Omental fat pad (tissue), 4 donors: Measurements from ENCODE around the gene WDR88. TPM values are rescaled to one million over a fixed set of nuclear protein-coding genes. Genes with fewer than 3 reads are reported as not detected.
"Not testable (repeated sequence)": the region's sequence is repeated elsewhere in the genome, so short reads cannot be mapped to it uniquely, and the experiment has no call there.

Source experiments
- ATAC-seq: fragments of 150-250 bp; one replicate; pipeline ENCODE4 v1.9.1; 2016; ENCODE audit warnings: mild to moderate bottlenecking, moderate library complexity; ENCODE audit not compliant: low FRiP score
- DNase-seq: peaks from one replicate; pipeline ENCODE4 v3.0.0-alpha.2; 2019; ENCODE audit warnings: low spot score
- CTCF ChIP-seq, 3 donors: fragments of 450-650 bp; IDR thresholded peaks; one replicate each; pipeline ENCODE4 v1.5.1; 2016 to 2017; ENCODE audit warnings: antibody characterized with exemption in 3 of 3, mild to moderate bottlenecking in 3 of 3, moderate library complexity in 2 of 3
- total RNA-seq, 4 donors: library from RNA; depleted of rRNA; stranded (reverse); fragments of >200 nt; gene quantifications; one replicate each; pipeline ENCODE4 v1.1.0, GENCODE V29; 2016

WDR88 gene
- total RNA-seq, 4 donors from 2014 or later: not detected

GRCh38 chr19:33206261-33207039 lies 74.5 kb downstream of the WDR88 start:
- no peak for TF ChIP-seq CTCF (IDR thresholded peaks at IDR 0.05)
- DNase-seq (no peak), ATAC-seq (no peak)

- DNase-seq (no peak), ATAC-seq (no peak)
- TF ChIP-seq CTCF (IDR thresholded peaks at IDR 0.05): no peak
Observed at GRCh38 chr19:33207040-33207620, 75.2 kb downstream of the WDR88 start.

GRCh38 chr19:33207903-33208302 lies 76.0 kb downstream of the WDR88 start:
- DNase-seq (no peak), ATAC-seq (no peak)
- TF ChIP-seq CTCF (IDR thresholded peaks at IDR 0.05): no peak

- TF ChIP-seq CTCF (IDR thresholded peaks at IDR 0.05): no peak
- ATAC-seq (no peak), DNase-seq (no peak)
Observed at GRCh38 chr19:33208371-33208895, 76.5 kb downstream of the WDR88 start.

- DNase-seq: no peak
- ATAC-seq: no peak
Observed at GRCh38 chr19:33208904-33209849, 77.3 kb downstream of the WDR88 start.

GRCh38 chr19:33209850-33210230 lies 77.9 kb downstream of the WDR88 start:
- ATAC-seq, DNase-seq: not testable (repeated sequence)

More at GRCh38 chr19:33208904-33209849, 77.3 kb downstream of the WDR88 start:
- no peak for TF ChIP-seq CTCF (IDR thresholded peaks at IDR 0.05)
